Mesothelial cell of epicardium (in vitro differentiated cells): Measurements from ENCODE around the gene ADCY10. TPM values are rescaled to one million over a fixed set of nuclear protein-coding genes. Genes with fewer than 3 reads are reported as not detected.
A peak's percentile ranks its signal among the peaks of the same experiment; 100 is the strongest.
"Not testable (repeated sequence)": the region's sequence is repeated elsewhere in the genome, so short reads cannot be mapped to it uniquely, and the experiment has no call there.

ENCODE experiments used
- DNase-seq, 2 experiments: peaks; one replicate each; pipeline ENCODE4 v3.0.0; 2021; ENCODE audit warnings: low spot score in 2 of 2; ENCODE audit not compliant: unreplicated experiment in 2 of 2
- H3K27ac Mint-ChIP-seq: 2 replicates; pipeline ENCODE4 v1.8.0; 2021; ENCODE audit warnings: mixed read lengths
- H3K27me3 Mint-ChIP-seq: 2 replicates; pipeline ENCODE4 v1.8.0; 2021; ENCODE audit warnings: low read depth, mixed read lengths
- H3K36me3 Mint-ChIP-seq: 2 replicates; pipeline ENCODE4 v1.8.0; 2021; ENCODE audit warnings: mixed read lengths
- H3K4me1 Mint-ChIP-seq: 2 replicates; pipeline ENCODE4 v1.8.0; 2021; ENCODE audit warnings: mixed read lengths
- H3K4me3 Mint-ChIP-seq: 2 replicates; pipeline ENCODE4 v1.8.0; 2021; ENCODE audit warnings: mild to moderate bottlenecking, moderate library complexity, mixed read lengths
- H3K9me3 Mint-ChIP-seq: 2 replicates; pipeline ENCODE4 v1.8.0; 2021; ENCODE audit warnings: mixed read lengths
- CTCF ChIP-seq: fragments of 200-600 bp; sonication (generic); IDR thresholded peaks from one replicate; pipeline ENCODE4 v1.5.0; 2021; ENCODE audit warnings: antibody characterized with exemption; ENCODE audit not compliant: unreplicated experiment
- total RNA-seq: library from RNA; stranded (reverse); gene quantifications from 3 replicates; pipeline ENCODE4 v1.2.1, GENCODE V29; 2021

ADCY10 gene
- total RNA-seq, 1 donor from 2014 or later: 0.04 TPM

- Mint-ChIP-seq H3K27me3 (no peaks in the 10 kb centered on the region), H3K4me1 (peaks cover 27% of the 10 kb centered on the region), H3K4me3 (no peak overlapping the region), H3K9me3 (no peaks in the 10 kb centered on the region), H3K27ac (no peak overlapping the region), H3K36me3 (no peaks in the 10 kb centered on the region)
- no peak for TF ChIP-seq CTCF
- DNase-seq: no peak
These were observed 19.9 kb upstream of the ADCY10 start for GRCh38 chr1:167933788-167934187.

GRCh38 chr1:167929725-167930124 is 15.8 kb upstream of the ADCY10 start:
- Mint-ChIP-seq H3K4me1 (peaks cover 19% of the 10 kb centered on the region), H3K9me3 (no peaks in the 10 kb centered on the region), H3K27me3 (no peaks in the 10 kb centered on the region), H3K27ac (no peak overlapping the region), H3K36me3 (no peaks in the 10 kb centered on the region), H3K4me3 (no peak overlapping the region)
- no peak for TF ChIP-seq CTCF
- DNase-seq: no peak

GRCh38 chr1:167928919-167929318 is 15.0 kb upstream of the ADCY10 start:
- H3K27ac Mint-ChIP-seq, H3K36me3 Mint-ChIP-seq, DNase-seq, H3K27me3 Mint-ChIP-seq, H3K9me3 Mint-ChIP-seq, H3K4me3 Mint-ChIP-seq: not testable (repeated sequence)
- H3K4me1 Mint-ChIP-seq: peaks cover 12% of the 10 kb centered on the region

DNA sequence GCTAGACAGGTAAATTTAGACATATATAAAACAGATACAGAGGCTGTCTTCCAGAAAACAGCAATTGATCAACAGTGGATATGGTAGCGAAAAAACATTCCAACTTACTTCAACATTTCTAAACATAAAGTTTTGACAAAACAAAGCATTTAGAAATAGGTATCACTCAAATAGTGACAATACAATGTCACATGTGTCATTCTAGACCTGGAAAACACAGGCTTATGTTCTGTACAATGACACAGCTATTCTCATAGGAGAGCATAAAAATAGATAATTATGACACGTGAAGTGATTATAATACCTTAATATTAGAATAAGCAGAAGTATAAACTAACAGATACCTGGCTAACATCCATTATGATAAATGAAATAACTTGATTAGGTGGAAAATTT is 14.5 kb upstream of the ADCY10 start:
- no peak for TF ChIP-seq CTCF

DNA sequence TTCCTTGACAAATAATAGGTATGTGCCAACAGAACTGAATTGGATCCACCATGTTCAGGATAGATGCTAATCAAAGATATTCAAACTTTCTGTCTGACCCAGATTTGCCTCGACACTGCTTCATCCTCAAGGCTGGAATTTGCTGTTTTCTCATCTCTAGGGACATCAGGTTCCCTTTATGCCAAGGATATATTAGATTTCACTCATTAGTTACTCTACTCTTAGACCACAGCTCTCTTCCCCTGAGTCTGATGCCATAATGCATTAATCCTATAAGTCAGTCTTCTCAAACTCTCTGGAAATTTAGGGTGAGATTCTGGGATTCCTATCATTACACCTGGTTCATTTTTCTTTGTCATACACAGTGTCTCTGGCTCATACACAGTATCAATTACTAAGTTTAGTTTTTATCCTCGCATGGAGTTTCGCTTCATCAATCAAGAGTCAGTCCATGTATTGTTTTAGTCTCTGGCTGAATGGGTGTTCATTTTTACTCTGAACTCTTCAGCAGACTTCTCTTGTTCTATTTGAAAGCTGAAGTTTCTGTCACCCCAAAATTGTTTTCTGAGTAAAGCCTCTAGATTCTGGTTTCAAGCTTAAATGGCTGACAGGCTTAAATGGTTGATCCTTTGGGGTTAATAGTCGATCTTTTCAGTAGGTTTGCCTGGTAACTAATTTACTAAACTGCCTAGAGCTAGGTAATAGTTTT is 13.3 kb upstream of the ADCY10 start:
- H3K4me1 Mint-ChIP-seq: peaks cover 8% of the 10 kb centered on the region
- H3K4me3 Mint-ChIP-seq: no peak overlapping the region
- DNase-seq: no peak
- peak overlapping the region; percentile 40 for H3K27ac Mint-ChIP-seq
- H3K27me3 Mint-ChIP-seq: no peaks in the 10 kb centered on the region
- no peak for TF ChIP-seq CTCF
- H3K9me3 Mint-ChIP-seq: no peaks in the 10 kb centered on the region
- H3K36me3 Mint-ChIP-seq: no peaks in the 10 kb centered on the region

More for the DNA sequence above, 14.5 kb upstream of the ADCY10 start:
- DNase-seq: no peak
- Mint-ChIP-seq H3K4me1 (peaks cover 8% of the 10 kb centered on the region), H3K27me3 (no peaks in the 10 kb centered on the region), H3K36me3 (no peaks in the 10 kb centered on the region), H3K4me3 (no peak overlapping the region), H3K27ac (no peak overlapping the region), H3K9me3 (no peaks in the 10 kb centered on the region)

DNA sequence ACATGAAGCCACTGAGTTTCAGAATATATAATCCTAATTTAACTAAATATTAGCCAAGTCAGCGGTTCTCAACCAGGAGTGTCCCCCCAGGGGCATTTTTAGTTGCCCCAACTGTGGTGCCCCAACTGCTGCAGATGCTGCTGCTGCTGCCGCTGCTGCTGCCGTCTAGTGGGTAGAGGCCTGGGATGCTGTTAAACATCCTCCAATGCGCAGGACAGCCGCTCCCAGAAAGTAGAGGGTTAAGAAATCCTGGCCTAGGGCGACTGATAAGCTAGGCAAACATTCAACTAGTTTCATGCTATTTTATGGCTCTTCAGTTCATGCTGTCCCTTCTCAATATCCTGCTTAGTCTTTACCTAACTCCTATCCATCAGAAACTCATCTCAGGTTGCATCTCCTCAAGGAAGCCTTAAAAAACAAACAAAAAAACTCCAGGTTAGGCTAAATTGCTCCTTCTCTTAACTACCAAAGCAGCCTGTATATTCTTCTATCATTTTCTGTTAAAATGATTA is 12.6 kb upstream of the ADCY10 start:
- H3K4me1 Mint-ChIP-seq: peaks cover 8% of the 10 kb centered on the region
- H3K27me3 Mint-ChIP-seq: no peaks in the 10 kb centered on the region
- no peak overlapping the region for H3K4me3 Mint-ChIP-seq
- H3K36me3 Mint-ChIP-seq: no peaks in the 10 kb centered on the region
- no peak overlapping the region for H3K27ac Mint-ChIP-seq
- no peak for DNase-seq
- no peak for TF ChIP-seq CTCF
- no peaks in the 10 kb centered on the region for H3K9me3 Mint-ChIP-seq
